GM19452 (cell line): ENCODE results near the gene KDM3B.
A peak's percentile ranks its signal among the peaks of the same experiment; 100 is the strongest.
"Not testable (repeated sequence)": the region's sequence is repeated elsewhere in the genome, so short reads cannot be mapped to it uniquely, and the experiment has no call there.

ENCODE experiments used
- ATAC-seq: cut with Tn5 transposase; IDR thresholded peaks from one replicate; pipeline ENCODE4 v1.9.1; 2021; ENCODE audit not compliant: unreplicated experiment

KDM3B gene

GRCh38 chr5:138391859-138392386, 39.4 kb downstream of the KDM3B start:
- no peak for ATAC-seq

DNA sequence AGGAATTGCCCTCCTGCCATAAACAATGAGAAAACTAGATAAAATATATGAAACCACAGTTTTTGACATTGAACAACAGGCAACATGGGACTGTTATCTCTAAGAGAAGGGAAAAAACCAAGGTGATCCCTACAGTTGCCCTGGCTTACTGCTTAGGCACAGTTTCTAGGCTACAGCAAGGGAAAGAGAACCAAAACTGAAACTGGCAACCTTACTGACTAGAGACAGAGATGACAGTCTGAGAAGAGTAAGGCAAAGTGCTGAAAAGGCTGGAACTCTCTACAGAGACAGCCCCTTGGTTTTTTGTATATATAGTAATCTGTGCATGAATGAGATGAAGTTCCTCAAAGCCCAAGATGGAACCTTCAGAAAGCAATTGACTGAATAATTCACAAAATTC, 50.2 kb downstream of the KDM3B start:
- peak; percentile 74 for ATAC-seq

- peak; percentile 90 for ATAC-seq
These were observed 55.5 kb downstream of the KDM3B start for GRCh38 chr5:138408023-138408422.

GRCh38 chr5:138410996-138411640, 58.6 kb downstream of the KDM3B start:
- not testable (repeated sequence) for ATAC-seq

GRCh38 chr5:138418444-138418843, 66.0 kb downstream of the KDM3B start:
- ATAC-seq: no peak

DNA sequence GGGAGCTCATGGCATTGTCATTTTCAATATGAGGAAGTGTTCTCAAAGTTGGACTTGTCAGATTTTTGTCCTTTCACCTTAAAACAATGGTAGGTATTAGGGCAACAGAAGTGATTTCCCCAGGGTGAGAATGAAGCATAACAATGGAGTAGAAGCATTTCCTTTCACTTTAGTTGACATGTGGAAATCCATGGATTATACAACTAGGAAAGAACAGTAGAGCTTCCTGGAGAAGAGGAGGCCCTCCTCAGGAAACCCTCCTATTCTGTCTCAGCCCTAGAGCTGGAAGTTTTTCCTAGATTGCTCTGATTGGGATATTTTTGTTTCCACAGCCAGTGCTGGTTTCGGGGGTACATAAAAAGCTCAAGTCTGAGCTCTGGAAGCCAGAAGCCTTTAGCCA, 72.6 kb downstream of the KDM3B start:
- ATAC-seq: no peak

GRCh38 chr5:138435943-138436342, 83.5 kb downstream of the KDM3B start:
- no peak for ATAC-seq

- ATAC-seq: no peak
These were observed 85.7 kb downstream of the KDM3B start for GRCh38 chr5:138438003-138438723.

DNA sequence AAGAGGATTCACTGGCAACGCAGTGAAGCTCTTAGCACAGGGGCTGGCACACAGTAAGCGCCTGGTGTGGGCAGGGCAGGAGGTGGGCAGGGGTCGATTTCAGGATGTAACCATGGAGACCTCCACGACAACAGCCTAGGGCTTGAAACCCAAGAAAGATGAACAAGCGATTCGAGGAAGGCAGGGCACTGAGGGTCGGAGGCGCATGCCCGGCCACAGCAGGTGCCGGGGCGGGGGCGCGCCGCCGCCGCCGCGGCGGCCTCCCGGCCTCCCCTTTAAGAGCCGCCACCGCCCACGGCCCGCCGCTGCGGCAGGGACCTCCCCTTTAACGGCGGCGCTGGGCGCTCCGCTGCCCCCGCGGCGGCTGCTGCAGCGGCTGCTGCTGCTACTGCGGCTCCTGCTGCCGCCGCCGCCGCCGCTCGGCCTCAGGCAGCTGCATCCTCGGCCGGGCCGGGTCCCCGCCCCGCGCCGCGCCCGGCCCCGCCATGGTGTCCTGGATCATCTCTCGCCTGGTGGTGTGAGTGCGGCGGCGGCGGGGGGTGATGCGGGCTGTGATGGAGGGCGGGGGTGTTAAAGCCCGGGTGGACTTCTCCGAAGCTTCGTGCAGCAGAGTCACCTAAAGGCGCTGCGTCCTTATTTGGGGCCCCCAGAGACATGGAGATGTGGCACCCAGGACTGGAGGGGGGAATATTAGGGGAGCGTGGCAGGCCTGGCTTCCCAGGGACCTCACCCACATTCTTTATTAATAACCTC, 86.4 kb downstream of the KDM3B start, which contains the start of gene REEP2:
Gene REEP2, plus strand, starts transcription at position 334 of the 753 bp plus-strand sequence. Its CDS starts 152 bp downstream, at position 486.
- ATAC-seq: peak; percentile 81

GRCh38 chr5:138439477-138440158, 87.1 kb downstream of the KDM3B start:
- no peak for ATAC-seq

DNA sequence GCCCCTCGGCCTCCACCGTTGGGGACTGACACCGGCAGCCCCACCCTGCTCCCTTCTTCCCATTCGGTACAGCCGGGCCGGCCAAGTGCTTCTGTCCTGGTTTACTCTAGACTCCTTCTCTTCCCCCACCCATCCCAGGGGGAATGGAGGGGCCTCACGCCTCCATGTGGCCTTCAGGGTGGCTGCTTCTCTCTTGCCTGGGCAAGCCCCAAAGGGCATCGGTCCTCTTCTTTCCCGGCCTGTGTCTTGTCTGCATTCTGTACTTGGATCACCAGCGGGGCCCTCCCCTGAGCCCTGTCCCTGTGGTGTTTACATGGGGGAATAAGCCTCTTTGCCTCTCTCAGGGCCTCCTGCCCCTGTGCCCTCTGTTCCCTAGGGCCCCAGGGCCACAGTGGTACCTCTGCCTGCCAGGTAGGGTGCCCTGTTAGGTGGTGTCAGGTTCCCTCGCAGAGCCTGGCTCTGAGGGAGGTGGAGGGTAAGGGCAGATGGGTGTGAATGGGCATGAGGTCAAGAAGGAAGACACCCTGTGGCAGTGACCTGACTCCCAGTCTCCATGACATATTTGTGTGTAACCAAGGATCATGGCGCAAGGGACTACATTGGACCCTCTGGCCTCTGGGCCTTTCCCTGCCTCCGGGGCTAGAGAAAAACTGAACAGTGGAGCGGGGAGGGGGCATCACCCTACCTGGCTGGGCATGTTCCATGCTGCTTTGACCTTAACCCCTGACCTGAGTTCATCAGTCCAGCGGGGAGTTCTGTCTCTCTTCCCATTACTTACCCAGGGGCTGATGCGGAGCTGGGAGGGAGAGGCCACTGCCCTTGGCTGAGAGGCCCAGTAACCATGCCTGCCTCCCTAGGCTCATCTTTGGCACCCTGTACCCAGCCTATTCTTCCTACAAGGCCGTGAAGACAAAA, 87.9 kb downstream of the KDM3B start:
- no peak for ATAC-seq

GRCh38 chr5:138441221-138441620, 88.7 kb downstream of the KDM3B start:
- no peak for ATAC-seq

DNA sequence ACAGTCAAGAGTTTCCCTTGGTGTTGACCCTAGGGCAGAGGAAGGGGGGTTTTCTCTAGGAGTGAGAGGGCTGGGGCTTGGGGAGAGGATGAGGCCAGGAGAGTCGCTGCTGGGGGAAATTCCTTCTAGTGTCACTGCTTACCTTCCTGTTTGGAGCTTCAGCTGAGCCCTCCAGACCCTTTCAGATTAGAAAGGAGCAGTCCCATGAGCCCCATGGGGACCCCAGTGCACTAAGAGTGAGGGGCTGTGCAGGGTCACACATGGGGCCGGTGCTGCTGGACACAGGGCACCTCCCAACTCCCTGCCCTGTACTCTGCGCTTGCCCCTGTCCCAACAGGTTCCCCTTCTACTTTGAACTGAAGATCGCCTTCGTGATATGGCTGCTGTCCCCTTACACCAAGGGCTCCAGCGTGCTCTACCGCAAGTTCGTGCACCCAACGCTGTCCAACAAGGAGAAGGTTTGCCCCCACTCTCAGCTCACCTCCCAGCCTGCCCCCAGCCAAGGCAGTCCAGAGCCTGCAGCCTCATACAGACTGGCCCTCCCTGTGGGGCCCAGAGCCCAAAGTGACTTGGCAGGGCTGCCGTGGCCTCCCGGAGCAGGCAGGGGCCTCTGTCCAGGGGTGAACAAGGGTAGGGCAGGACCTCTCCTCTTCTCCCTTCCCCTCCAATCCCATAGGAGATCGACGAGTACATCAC, 91.7 kb downstream of the KDM3B start:
- no peak for ATAC-seq

DNA sequence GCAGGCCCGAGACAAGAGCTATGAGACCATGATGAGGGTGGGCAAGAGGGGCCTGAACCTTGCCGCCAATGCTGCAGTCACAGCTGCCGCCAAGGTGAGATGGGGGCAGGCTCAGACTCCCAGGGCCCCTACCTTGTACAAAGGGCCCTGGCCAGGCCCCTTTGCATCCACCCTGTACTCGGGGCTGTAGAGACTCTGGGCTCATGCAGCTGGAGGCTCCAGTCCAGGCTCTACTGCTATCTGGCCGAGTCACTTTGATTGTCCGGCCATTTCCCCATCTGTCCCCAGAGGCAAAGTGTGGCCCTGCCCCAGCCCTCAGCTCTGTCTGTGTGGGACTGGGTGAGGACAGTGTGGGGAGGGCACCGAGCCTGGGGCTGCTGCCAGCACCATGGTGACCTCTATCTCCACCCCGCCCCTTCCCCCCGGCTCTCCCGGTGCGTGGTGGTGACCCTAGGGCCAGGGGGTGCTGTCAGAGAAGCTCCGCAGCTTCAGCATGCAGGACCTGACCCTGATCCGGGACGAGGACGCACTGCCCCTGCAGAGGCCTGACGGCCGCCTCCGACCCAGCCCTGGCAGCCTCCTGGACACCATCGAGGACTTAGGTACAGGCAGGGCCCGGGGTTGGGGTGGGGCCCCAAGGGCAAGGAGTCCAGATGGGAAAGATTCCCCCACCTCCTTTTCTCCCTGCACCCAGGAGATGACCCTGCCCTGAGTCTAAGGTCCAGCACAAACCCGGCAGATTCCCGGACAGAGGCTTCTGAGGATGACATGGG, 92.5 kb downstream of the KDM3B start:
- ATAC-seq: no peak

DNA sequence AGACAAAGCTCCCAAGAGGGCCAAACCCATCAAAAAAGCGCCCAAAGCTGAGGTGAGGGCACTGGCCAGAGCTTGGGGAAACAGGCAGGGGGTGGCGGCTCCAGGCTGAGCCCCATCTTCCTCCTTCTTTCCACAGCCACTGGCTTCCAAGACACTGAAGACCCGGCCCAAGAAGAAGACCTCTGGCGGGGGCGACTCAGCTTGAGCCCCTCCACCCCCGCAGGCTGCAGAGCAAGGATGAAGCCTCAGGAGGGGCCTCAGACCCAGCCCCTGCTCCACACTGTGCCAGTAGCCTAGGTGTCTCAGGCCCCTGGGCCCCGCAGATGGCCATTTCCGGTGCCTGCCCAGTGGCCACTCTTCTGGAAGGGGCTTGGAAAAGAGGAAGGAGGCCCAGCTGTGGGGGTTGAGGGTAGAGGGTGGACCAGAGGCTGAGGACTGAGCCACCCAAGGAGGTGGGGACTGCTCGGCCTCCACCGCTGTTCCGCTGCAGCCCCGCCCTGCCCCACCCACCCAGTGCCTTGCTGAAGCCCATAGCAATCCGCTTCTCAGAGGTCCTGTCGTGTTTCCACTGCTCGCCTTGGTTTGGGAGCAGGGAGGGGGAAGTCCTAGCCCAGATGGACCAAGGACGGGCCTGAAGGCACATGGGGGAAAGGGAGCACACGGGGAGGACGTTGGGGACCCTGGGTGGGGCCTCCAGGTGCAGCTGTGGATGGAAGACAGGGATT, 93.2 kb downstream of the KDM3B start:
- no peak for ATAC-seq

DNA sequence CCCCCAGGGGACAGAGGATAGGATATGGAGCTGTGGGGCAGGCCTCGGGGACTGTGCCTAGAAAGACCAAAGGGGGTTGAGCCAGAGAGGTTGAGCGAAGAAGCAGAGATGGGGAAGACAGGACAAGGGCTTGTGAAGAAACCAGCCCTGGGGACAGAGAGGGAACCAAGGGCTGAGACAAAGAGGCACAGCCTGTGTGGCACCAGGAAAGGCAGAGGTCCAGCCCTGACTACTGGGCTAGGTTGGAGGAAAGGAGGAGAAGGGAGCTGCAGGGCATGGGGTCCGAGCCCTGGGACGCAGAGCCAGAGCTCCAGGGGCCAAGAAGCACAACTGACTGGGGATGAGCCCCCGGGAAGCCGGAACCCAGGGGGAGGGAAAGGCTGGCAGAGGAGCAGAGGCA, 95.6 kb downstream of the KDM3B start:
- no peak for ATAC-seq

DNA sequence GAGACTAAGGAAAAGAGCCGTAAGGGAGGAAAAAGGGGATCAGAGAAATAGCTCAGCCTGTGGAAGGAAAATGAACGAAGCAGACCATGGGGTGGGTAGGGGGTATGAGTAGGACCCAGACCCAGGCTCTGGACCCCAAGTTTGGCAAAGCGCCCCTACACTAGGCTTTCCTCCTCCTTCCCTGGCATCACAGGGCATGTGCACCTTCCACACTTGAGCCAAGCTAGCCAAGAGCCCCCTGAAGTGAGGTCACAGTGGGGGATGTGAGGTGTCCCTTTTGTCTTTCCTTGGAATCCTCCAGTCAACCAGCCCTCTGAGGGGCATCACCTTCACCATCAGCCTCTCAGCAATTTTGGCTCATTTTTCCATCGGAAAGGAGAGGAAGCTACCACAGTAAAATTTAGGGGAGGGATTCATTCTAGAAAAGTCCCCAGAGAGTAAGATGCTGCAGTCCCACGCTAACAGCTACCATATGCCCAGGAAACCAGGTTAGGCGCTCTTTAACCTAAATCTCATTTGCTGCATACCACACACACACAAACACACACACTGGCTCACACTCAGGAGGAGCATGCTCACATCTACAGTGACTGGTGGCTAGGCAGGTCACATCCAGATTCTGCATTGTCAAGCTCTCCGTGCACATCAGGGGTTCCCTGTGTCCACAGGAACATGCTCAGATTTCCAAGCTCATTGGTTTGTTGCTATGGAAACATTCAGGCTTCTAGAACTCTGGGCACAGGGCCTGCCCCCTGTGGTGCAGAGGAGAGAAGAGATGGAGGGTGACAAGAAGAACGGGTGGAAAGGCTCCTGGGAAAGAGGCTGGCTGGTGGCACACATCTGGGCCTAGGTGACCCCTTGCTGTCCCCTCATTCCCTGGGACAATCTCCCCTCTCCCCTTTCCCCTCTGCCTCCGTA, 96.3 kb downstream of the KDM3B start:
- ATAC-seq: no peak
